GM12873 (cell line): ENCODE data around the gene TMEM87A.

Experiments
- CTCF ChIP-seq: IDR thresholded peaks from 2 replicates; pipeline ENCODE4 v1.5.1; 2012; ENCODE audit warnings: low read depth, mild to moderate bottlenecking, moderate library complexity, low read length, control low read depth; ENCODE audit not compliant: insufficient read depth; ENCODE audit errors: missing control alignments

Gene TMEM87A

GRCh38 chr15:42201801-42202200 is 71.4 kb downstream of the TMEM87A start:
- TF ChIP-seq CTCF = no peak

- no peak for TF ChIP-seq CTCF
These were observed 74.1 kb downstream of the TMEM87A start for GRCh38 chr15:42199126-42199525.

GRCh38 chr15:42198516-42198915 is 74.7 kb downstream of the TMEM87A start:
- no peak for TF ChIP-seq CTCF

GRCh38 chr15:42194513-42194912 is 78.7 kb downstream of the TMEM87A start:
- no peak for TF ChIP-seq CTCF

- no peak for TF ChIP-seq CTCF
These were observed 79.8 kb downstream of the TMEM87A start for GRCh38 chr15:42193383-42193782.

- TF ChIP-seq CTCF = no peak
These were observed 81.5 kb downstream of the TMEM87A start for GRCh38 chr15:42191610-42192346.

GRCh38 chr15:42190370-42190769 is 82.9 kb downstream of the TMEM87A start:
- no peak for TF ChIP-seq CTCF
